ENCODE results near the gene LILRA1. TPM values are rescaled to one million over a fixed set of nuclear protein-coding genes. Genes with fewer than 3 reads are reported as not detected.
"Not testable (repeated sequence)": the region's sequence is repeated elsewhere in the genome, so short reads cannot be mapped to it uniquely, and the experiment has no call there.

LILRA1 gene
- total RNA-seq, 2 experiments from 2014 or later: not detected

DNA sequence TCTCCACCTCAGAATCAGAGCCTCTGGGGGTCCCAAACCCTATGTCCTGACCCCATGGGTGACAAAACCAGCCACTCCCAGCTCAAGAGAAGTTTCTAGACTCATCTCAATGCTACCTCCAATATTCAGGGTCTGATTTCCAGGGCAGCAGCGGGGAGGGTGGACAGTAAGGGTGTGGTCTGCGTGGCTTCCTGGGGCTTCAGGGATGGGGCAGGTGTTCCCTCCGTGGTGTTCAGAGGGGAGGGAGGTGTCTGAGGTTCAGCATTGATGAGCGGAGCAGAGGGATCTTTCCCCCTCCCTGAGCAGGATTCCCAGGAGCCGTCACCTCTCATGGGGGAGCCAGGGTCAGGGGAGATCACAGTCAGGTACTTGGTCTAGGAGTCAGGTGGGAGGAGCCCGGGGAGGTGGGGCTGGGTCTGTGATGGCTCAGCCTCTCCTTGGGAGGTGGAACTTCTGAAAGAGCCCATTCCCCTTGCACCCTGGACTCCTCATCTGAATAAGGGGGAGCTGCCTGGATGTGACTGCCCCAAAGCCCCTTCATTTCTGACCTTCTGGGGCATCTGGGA lies 16.9 kb upstream of the LILRA1 start:
- H3K4me3 ChIP-seq (ENCODE audit: low read depth, low read length, poor library complexity, severe bottlenecking): no peak overlapping the region
- ChIA-PET POLR2A (no interaction called here), CTCF (ENCODE audit: unreplicated experiment) (no interaction called here)
- H4K20me1 ChIP-seq (ENCODE audit: insufficient read depth, low read length): no peaks in the 10 kb centered on the region
- intact Hi-C loops (cut with micrococcal nuclease; ENCODE audit: unreplicated experiment): no loop called here
- no peak overlapping the region for H3K27ac ChIP-seq (ENCODE audit: low read depth, low read length, poor library complexity, severe bottlenecking)
- DNase-seq (ENCODE audit: low spot score): no peak
- H3K79me2 ChIP-seq (ENCODE audit: insufficient read depth, low read depth, low read length): no peaks in the 10 kb centered on the region
- peaks cover 22% of the 10 kb centered on the region for H3K4me1 ChIP-seq (ENCODE audit: insufficient read depth, low read length, poor library complexity, severe bottlenecking)
- no peaks in the 10 kb centered on the region for H3K9me2 ChIP-seq (ENCODE audit: insufficient read depth, low read length)
- no TSS peak for BruUV-seq (replicated peaks)
- H3K9me3 ChIP-seq (ENCODE audit: low read length): no peaks in the 10 kb centered on the region
- TF ChIP-seq, protein P1, sequence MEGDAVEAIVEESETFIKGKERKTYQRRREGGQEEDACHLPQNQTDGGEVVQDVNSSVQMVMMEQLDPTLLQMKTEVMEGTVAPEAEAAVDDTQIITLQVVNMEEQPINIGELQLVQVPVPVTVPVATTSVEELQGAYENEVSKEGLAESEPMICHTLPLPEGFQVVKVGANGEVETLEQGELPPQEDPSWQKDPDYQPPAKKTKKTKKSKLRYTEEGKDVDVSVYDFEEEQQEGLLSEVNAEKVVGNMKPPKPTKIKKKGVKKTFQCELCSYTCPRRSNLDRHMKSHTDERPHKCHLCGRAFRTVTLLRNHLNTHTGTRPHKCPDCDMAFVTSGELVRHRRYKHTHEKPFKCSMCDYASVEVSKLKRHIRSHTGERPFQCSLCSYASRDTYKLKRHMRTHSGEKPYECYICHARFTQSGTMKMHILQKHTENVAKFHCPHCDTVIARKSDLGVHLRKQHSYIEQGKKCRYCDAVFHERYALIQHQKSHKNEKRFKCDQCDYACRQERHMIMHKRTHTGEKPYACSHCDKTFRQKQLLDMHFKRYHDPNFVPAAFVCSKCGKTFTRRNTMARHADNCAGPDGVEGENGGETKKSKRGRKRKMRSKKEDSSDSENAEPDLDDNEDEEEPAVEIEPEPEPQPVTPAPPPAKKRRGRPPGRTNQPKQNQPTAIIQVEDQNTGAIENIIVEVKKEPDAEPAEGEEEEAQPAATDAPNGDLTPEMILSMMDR (conservative IDR thresholded peaks at IDR 0.05; ENCODE audit: low read length): no peak
- no peak for TF ChIP-seq EZH2phosphoT487 (IDR thresholded peaks at IDR 0.05; ENCODE audit: borderline replicate concordance, low read depth, low read length)
- no peak overlapping the region for H2AFZ ChIP-seq (ENCODE audit: low read length)
- no peaks in the 10 kb centered on the region for H3K36me3 ChIP-seq (ENCODE audit: insufficient read depth, low read length)
- H3K4me2 ChIP-seq (ENCODE audit: low read length): no peak overlapping the region

DNA sequence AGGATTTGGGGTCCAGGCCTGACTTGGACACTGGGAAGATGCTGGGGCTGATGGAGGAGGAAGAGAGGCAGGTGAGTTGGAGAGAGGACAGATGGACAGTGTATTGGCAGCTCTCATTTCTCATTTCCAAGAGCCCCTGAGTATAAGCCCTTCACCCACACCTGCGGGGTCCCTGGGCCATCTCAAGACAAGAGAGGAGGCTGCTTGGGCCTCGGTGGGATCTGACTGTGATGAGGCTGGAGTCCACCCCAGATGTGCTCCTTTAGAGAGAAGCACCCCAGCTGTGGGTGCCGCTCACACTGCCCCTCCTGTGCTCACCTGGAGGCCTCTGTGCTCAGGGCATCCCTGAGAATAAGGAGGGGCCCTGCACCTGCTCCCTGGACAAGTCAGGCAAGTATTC lies 16.1 kb upstream of the LILRA1 start:
- POLR2A ChIA-PET: no interaction called here
- Histone ChIP-seq H3K27ac (ENCODE audit: low read depth, low read length, poor library complexity, severe bottlenecking) (no peak overlapping the region), H3K79me2 (ENCODE audit: insufficient read depth, low read depth, low read length) (no peaks in the 10 kb centered on the region), H3K9me2 (ENCODE audit: insufficient read depth, low read length) (no peaks in the 10 kb centered on the region), H4K20me1 (ENCODE audit: insufficient read depth, low read length) (no peaks in the 10 kb centered on the region), H3K36me3 (ENCODE audit: insufficient read depth, low read length) (no peaks in the 10 kb centered on the region), H3K4me2 (ENCODE audit: low read length) (no peak overlapping the region), H3K4me3 (ENCODE audit: low read depth, low read length, poor library complexity, severe bottlenecking) (no peak overlapping the region), H2AFZ (ENCODE audit: low read length) (no peak overlapping the region), H3K4me1 (ENCODE audit: insufficient read depth, low read length, poor library complexity, severe bottlenecking) (peaks cover 18% of the 10 kb centered on the region), H3K9me3 (ENCODE audit: low read length) (no peaks in the 10 kb centered on the region)
- BruUV-seq (replicated peaks): no TSS peak
- intact Hi-C loops (cut with micrococcal nuclease; ENCODE audit: unreplicated experiment): no loop called here
- DNase-seq (ENCODE audit: low spot score): no peak
- TF ChIP-seq EZH2phosphoT487 (IDR thresholded peaks at IDR 0.05; ENCODE audit: borderline replicate concordance, low read depth, low read length): no peak
- TF ChIP-seq, protein P1 (conservative IDR thresholded peaks at IDR 0.05; ENCODE audit: low read length): no peak
- CTCF ChIA-PET (ENCODE audit: unreplicated experiment): interaction anchor here (0.6 kb wide), 1 partner anchor 45 kb away, joined by 3 read pairs; no protein-coding TSS in a partner anchor

DNA sequence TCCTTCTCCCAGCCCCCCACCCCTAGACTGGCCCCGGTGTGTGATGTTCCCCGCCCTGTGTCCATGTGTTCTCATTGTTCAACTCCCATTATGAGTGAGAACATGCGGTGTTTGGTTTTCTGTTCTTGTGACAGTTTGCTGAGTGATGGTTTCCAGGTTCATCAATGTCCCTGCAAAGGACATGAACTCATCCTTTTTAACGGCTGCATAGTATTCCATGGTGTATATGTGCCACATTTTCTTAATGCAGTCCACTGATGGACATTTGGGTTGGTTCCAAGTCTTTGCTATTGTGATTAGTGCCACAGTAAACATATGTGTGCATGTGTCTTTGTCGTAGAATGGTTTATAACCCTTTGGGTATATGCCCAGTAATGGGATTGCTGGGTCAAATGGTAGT lies 15.2 kb upstream of the LILRA1 start:
- H3K4me2 ChIP-seq (ENCODE audit: low read length); H4K20me1 ChIP-seq (ENCODE audit: insufficient read depth, low read length); CTCF ChIA-PET (ENCODE audit: unreplicated experiment); intact Hi-C loops (cut with micrococcal nuclease; ENCODE audit: unreplicated experiment); DNase-seq (ENCODE audit: low spot score); H3K79me2 ChIP-seq (ENCODE audit: insufficient read depth, low read depth, low read length); H3K27ac ChIP-seq (ENCODE audit: low read depth, low read length, poor library complexity, severe bottlenecking); BruUV-seq (replicated peaks); H3K4me3 ChIP-seq (ENCODE audit: low read depth, low read length, poor library complexity, severe bottlenecking); POLR2A ChIA-PET; H3K9me3 ChIP-seq (ENCODE audit: low read length); H3K9me2 ChIP-seq (ENCODE audit: insufficient read depth, low read length); H3K36me3 ChIP-seq (ENCODE audit: insufficient read depth, low read length); H2AFZ ChIP-seq (ENCODE audit: low read length); H3K4me1 ChIP-seq (ENCODE audit: insufficient read depth, low read length, poor library complexity, severe bottlenecking): not testable (repeated sequence)

Measured in OCI-LY7 (cell line).